Thymus (tissue), 11 donors: ENCODE measurements around the gene GLRA3. TPM values are rescaled to one million over a fixed set of nuclear protein-coding genes. Genes with fewer than 3 reads are reported as not detected.
"Not testable (repeated sequence)": the region's sequence is repeated elsewhere in the genome, so short reads cannot be mapped to it uniquely, and the experiment has no call there.

Experiments used
- DNase-seq, 9 donors: peaks; one replicate each; pipeline ENCODE4 v3.0.0-alpha.2; 2013; ENCODE audit warnings: low spot score in 9 of 9, low read depth in 6 of 9, missing footprints in 1 of 9
- H3K27ac ChIP-seq, 2 donors: one replicate each; pipeline ENCODE4 v1.5.1; 2013; ENCODE audit warnings: control low read depth in 1 of 2, low read depth in 1 of 2, low read length in 1 of 2, mild to moderate bottlenecking in 1 of 2, moderate library complexity in 1 of 2
- H3K27me3 ChIP-seq, 2 donors: one replicate each; pipeline ENCODE4 v1.5.1; 2013; ENCODE audit warnings: low read length in 1 of 2; ENCODE audit not compliant: control insufficient read depth in 2 of 2, insufficient read depth in 1 of 2
- H3K36me3 ChIP-seq, 2 donors: one replicate each; pipeline ENCODE4 v1.5.1; 2013; ENCODE audit warnings: low read length in 1 of 2, mild to moderate bottlenecking in 1 of 2, moderate library complexity in 1 of 2; ENCODE audit not compliant: control insufficient read depth in 2 of 2, insufficient read depth in 2 of 2
- H3K4me1 ChIP-seq, 2 donors: one replicate each; pipeline ENCODE4 v1.5.1; 2013; ENCODE audit warnings: low read length in 2 of 2; ENCODE audit not compliant: control insufficient read depth in 2 of 2, insufficient read depth in 2 of 2
- H3K4me3 ChIP-seq, 2 donors: one replicate each; pipeline ENCODE4 v1.5.1; 2013; ENCODE audit warnings: low read length in 2 of 2, control low read depth in 1 of 2, mild to moderate bottlenecking in 1 of 2
- H3K9me3 ChIP-seq, 2 donors: one replicate each; pipeline ENCODE4 v1.5.1; 2013; ENCODE audit warnings: low read length in 1 of 2, mild to moderate bottlenecking in 1 of 2; ENCODE audit not compliant: control insufficient read depth in 2 of 2, insufficient read depth in 1 of 2
- WGBS: extraction: QIAGEN DNeasy Blood & Tissue Kit; methylation state at CpG from one replicate; pipeline ENCODE4 v1.1.7; 2013; 5-methylcytosine and 5-hydroxymethylcytosine counted together
- polyA plus RNA-seq: library from polyadenylated mRNA; stranded (reverse); fragments of 200-250 nt; gene quantifications from one replicate; pipeline ENCODE4 v1.2.3, GENCODE V29; 2013
- total RNA-seq: library from RNA; stranded (reverse); fragments of 120-200 nt; gene quantifications from one replicate; pipeline ENCODE4 v1.2.4, GENCODE V29; 2013
- donor health status: healthy.

Gene GLRA3
- total and polyA plus RNA-seq, 2 donors = 0.05 TPM

DNA sequence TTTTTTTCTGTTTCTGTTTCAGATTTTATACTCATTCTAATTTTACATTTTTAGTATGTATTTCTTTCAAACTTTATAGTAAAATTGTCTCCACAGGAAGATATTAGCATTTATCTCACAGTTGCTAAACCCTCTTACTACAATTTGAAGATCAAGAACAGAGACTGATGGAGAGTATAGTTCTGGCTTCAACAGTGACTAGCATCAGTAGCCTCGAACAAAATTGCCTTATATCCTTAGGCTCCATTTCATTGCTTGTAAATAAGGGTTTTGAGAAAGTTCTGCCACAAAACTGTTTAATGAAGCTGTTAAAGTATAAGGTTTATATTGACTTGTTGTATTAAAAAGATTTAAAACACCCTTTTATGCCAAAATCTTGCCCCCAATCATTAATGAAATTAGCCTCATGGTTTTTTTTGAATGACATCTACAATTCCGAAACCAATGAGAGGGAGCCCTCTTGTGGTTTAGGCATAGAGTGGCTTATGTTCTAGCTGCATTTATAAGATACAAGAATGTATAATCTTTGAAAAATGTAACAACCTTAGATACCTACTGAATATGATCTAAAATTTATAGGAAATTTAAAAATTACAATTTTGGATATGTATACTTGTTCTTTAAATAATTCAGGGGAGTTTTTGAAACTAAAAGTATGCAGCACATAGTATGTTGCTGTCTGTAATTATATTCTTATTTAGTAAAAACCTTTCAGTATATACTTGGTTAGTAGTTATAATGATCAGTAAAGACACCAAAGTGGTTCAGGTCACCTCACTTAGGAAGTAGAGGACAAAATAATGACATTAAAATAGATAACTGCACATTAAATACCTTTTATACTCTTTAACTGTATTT lies 196.9 kb downstream of the GLRA3 start:
- 48% methylated on average over 2 of the region's 2 CpGs for WGBS
- Histone ChIP-seq H3K36me3 (no peaks in the 10 kb centered on the region), H3K9me3 (no peaks in the 10 kb centered on the region), H3K27ac (no peak overlapping the region), H3K4me3 (no peak overlapping the region), H3K4me1 (no peaks in the 10 kb centered on the region), H3K27me3 (no peaks in the 10 kb centered on the region)
- peak in 6 of 9 donors; percentile 8 to 59 (median 24) for DNase-seq

GRCh38 chr4:174629907-174630450 lies 199.1 kb downstream of the GLRA3 start:
- DNase-seq = not testable (repeated sequence)
- WGBS = 95% methylated on average over 2 of the region's 2 CpGs

GRCh38 chr4:174629265-174629664 lies 199.8 kb downstream of the GLRA3 start:
- no peak for DNase-seq
- WGBS = 95% methylated on average over 2 of the region's 2 CpGs
- H3K9me3 ChIP-seq = no peaks in the 10 kb centered on the region
- no peaks in the 10 kb centered on the region for H3K36me3 ChIP-seq
- H3K27me3 ChIP-seq = no peaks in the 10 kb centered on the region
- no peak overlapping the region for H3K4me3 ChIP-seq
- H3K4me1 ChIP-seq = no peaks in the 10 kb centered on the region
- no peak overlapping the region for H3K27ac ChIP-seq

More at GRCh38 chr4:174629907-174630450, 199.1 kb downstream of the GLRA3 start:
- H3K4me1 ChIP-seq, H3K27me3 ChIP-seq, H3K36me3 ChIP-seq, H3K9me3 ChIP-seq, H3K27ac ChIP-seq, H3K4me3 ChIP-seq: not testable (repeated sequence)

- no peaks in the 10 kb centered on the region for H3K27me3 ChIP-seq
- 95% methylated on average over 7 of the region's 7 CpGs for WGBS
- H3K27ac ChIP-seq = no peak overlapping the region
- DNase-seq = no peak
- H3K9me3 ChIP-seq = no peaks in the 10 kb centered on the region
- H3K36me3 ChIP-seq = no peaks in the 10 kb centered on the region
- H3K4me1 ChIP-seq = no peaks in the 10 kb centered on the region
- H3K4me3 ChIP-seq = no peak overlapping the region
Measured at GRCh38 chr4:174628191-174628590, 200.9 kb downstream of the GLRA3 start.

- DNase-seq = no peak
- Histone ChIP-seq H3K36me3 (no peaks in the 10 kb centered on the region), H3K4me1 (no peaks in the 10 kb centered on the region), H3K9me3 (no peaks in the 10 kb centered on the region), H3K4me3 (no peak overlapping the region), H3K27me3 (no peaks in the 10 kb centered on the region), H3K27ac (no peak overlapping the region)
- WGBS = 97% methylated on average over 2 of the region's 2 CpGs
Measured at GRCh38 chr4:174627473-174627872, 201.6 kb downstream of the GLRA3 start.

DNA sequence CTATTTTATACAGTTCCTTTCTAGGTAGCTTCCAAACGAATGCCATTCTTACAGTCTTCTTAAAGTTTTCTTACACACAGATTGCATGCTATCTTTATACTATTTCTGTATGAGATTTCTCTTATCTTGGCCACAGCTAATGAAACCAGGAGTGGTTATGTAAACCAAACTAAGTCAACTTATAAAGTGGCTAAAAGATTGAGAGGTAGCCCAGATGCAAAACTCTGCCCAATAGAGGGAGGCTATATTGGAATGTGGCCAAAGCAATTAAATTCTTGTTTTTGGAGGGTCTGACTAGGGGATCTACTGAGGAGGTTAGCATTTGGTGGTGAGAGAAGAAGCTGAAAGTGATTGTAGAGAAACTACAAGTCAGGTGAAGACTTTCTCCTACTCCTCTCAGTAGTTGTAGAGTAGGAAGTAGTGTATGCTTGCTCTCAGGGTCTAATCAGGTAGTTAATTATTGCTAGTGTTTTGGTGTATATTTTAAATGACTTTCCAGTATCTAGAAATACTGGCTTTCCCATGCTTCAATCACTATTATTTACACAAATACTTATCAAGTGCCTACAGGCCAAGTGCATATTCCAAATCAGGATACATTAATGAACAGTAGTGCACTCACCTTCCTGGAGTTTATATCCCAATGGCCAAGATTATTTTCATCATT lies 202.6 kb downstream of the GLRA3 start:
- H3K4me3 ChIP-seq = no peak overlapping the region
- no peak overlapping the region for H3K27ac ChIP-seq
- no peaks in the 10 kb centered on the region for H3K4me1 ChIP-seq
- DNase-seq = no peak
- 87% methylated on average over 1 of the region's 1 CpG for WGBS
- H3K9me3 ChIP-seq = no peaks in the 10 kb centered on the region
- H3K27me3 ChIP-seq = no peaks in the 10 kb centered on the region
- no peaks in the 10 kb centered on the region for H3K36me3 ChIP-seq

DNA sequence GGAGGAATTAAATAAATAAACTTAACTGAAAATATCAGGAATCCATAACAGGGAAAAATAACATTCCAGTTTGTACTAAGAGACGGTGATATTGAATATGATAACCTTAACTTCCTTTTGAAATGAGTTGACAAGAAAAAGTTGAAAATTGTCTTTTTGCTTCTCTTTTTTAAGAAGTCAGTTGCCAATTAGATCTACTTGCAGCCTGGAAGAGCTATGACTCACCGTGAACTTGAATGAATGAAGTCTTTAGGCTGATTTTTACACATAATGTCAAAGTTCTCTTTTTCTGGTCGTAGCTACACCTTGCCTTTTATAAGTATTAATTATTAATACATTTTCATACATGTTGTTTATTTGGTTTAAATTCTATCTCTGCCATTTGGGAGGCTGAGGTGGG lies 212.4 kb downstream of the GLRA3 start:
- WGBS = 91% methylated on average over 3 of the region's 3 CpGs
- H3K27me3 ChIP-seq = no peaks in the 10 kb centered on the region
- H3K27ac ChIP-seq = no peak overlapping the region
- no peak for DNase-seq
- H3K9me3 ChIP-seq = peaks cover 0 to 3% of the 10 kb centered on the region in 2 donors
- no peak overlapping the region for H3K4me3 ChIP-seq
- no peaks in the 10 kb centered on the region for H3K4me1 ChIP-seq
- H3K36me3 ChIP-seq = no peaks in the 10 kb centered on the region

DNA sequence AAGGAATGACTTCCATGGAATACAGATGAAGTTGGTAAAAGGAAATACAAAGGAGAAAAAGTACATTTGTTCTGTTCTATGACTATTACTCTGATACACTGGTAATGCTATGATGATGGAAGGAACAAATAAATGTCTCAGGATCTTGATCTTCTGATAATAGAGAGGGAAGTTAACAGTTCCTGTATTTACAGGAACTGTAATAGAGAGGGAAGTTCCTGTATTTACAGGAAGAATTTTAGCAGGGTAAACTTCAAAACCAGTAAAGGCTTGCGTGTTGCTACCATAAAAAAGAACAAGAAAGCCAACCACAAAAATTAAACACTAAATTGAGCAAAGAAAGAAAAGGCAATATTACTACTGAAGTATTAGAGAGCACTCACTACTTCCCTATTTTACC lies 215.1 kb downstream of the GLRA3 start:
- 21% methylated on average over 1 of the region's 1 CpG for WGBS
- H3K9me3 ChIP-seq = peaks cover 0 to 6% of the 10 kb centered on the region in 2 donors
- no peak overlapping the region for H3K4me3 ChIP-seq
- no peaks in the 10 kb centered on the region for H3K36me3 ChIP-seq
- H3K27ac ChIP-seq = no peak overlapping the region
- no peaks in the 10 kb centered on the region for H3K27me3 ChIP-seq
- no peak for DNase-seq
- H3K4me1 ChIP-seq = no peaks in the 10 kb centered on the region

DNA sequence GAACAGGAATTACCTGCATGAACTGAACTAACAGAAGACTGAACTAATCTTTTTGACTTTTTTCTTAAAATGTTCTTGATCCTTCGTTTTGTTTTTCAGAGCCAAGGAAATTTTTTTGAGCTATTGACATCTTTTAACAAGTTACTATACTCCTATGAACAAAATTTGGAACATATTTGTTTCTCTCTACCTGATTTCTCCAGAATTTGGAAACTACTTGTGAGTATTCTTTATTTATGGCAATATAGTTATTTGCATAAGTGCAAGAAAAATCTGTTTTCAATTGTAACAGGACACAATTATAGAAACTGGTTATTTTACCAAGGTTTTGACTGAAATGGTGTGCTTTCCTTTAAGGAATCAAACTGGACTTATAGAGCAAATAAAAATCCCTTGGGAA lies 217.3 kb downstream of the GLRA3 start:
- Histone ChIP-seq H3K4me3 (no peak overlapping the region), H3K4me1 (no peaks in the 10 kb centered on the region), H3K9me3 (peaks cover 0 to 6% of the 10 kb centered on the region in 2 donors), H3K27ac (no peak overlapping the region), H3K36me3 (no peaks in the 10 kb centered on the region), H3K27me3 (no peaks in the 10 kb centered on the region)
- 96% methylated on average over 1 of the region's 1 CpG for WGBS
- no peak for DNase-seq
